CD1c-positive myeloid dendritic cell (primary cell): ENCODE measurements around the gene RALY.

Source experiments
- DNase-seq: peaks from one replicate; pipeline ENCODE4 v3.0.0-alpha.2; 2016; ENCODE audit errors: extremely low spot score

The RALY gene

GRCh38 chr20:34047010-34047687 is 53.4 kb downstream of the RALY start:
- no peak for DNase-seq

GRCh38 chr20:34047917-34048316 is 54.2 kb downstream of the RALY start:
- DNase-seq = no peak

GRCh38 chr20:34049389-34049788 is 55.7 kb downstream of the RALY start:
- no peak for DNase-seq

- no peak for DNase-seq
Measured at GRCh38 chr20:34049897-34050695, 56.4 kb downstream of the RALY start.

- DNase-seq = peak; percentile 37
Measured at GRCh38 chr20:34052414-34052813, 58.7 kb downstream of the RALY start.

GRCh38 chr20:34055290-34055689 is 61.6 kb downstream of the RALY start:
- no peak for DNase-seq

- DNase-seq = no peak
Measured at GRCh38 chr20:34058831-34059230, 65.1 kb downstream of the RALY start.

GRCh38 chr20:34060970-34061369 is 67.3 kb downstream of the RALY start:
- no peak for DNase-seq

- no peak for DNase-seq
Measured at GRCh38 chr20:34061695-34062094, 68.0 kb downstream of the RALY start.

- no peak for DNase-seq
Measured at GRCh38 chr20:34062570-34063482, 69.1 kb downstream of the RALY start.

- DNase-seq = no peak
Measured at GRCh38 chr20:34064286-34064685, 70.6 kb downstream of the RALY start.

GRCh38 chr20:34065260-34065659 is 71.5 kb downstream of the RALY start:
- DNase-seq = no peak

GRCh38 chr20:34066476-34067090 is 72.9 kb downstream of the RALY start:
- DNase-seq = no peak

- no peak for DNase-seq
Measured at GRCh38 chr20:34068001-34068400, 74.3 kb downstream of the RALY start.

GRCh38 chr20:34069341-34070078 is 75.8 kb downstream of the RALY start:
- peak; percentile 81 for DNase-seq

- no peak for DNase-seq
Measured at GRCh38 chr20:34070079-34070439, 76.3 kb downstream of the RALY start.

GRCh38 chr20:34070859-34071258 is 77.1 kb downstream of the RALY start:
- no peak for DNase-seq

- no peak for DNase-seq
Measured at GRCh38 chr20:34072076-34072475, 78.4 kb downstream of the RALY start.

- no peak for DNase-seq
Measured at GRCh38 chr20:34072778-34073177, 79.1 kb downstream of the RALY start.

GRCh38 chr20:34074101-34074760 is 80.5 kb downstream of the RALY start:
- DNase-seq = no peak

GRCh38 chr20:34075647-34076046 is 81.9 kb downstream of the RALY start:
- no peak for DNase-seq
